ENCODE measurements around the gene MCRS1. TPM values are rescaled to one million over a fixed set of nuclear protein-coding genes. Genes with fewer than 3 reads are reported as not detected.

The MCRS1 gene
- total and polyA plus RNA-seq, 2 experiments from 2014 or later = 105 to 139 TPM

DNA sequence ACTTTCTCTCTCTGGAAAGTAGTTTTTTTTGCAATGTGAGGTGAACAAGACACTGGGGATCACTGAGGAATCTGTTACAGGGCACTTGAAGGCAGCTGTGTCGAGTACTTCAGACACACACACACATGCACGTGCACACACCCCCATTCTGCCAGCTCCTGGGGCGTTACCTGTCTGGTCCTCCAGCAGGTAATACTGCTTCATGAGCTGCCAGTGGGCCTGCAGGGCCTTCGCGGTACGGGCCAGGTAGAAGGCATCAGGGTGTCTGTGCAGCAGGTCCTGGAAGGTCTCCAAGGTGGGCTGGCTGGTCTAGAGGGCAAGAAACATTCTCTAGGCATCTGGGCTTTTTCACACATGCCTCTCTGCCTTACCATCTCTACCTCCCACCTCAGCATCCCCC lies 5.1 kb downstream of the MCRS1 start (continued):
- TF ChIP-seq ZNF114 (CRISPR knock-in tag; IDR thresholded peaks at IDR 0.05) (no peak), EZH2 (IDR thresholded peaks at IDR 0.05; ENCODE audit: low read depth, unreplicated experiment) (no peak)
- TF ChIP-seq, protein P1, sequence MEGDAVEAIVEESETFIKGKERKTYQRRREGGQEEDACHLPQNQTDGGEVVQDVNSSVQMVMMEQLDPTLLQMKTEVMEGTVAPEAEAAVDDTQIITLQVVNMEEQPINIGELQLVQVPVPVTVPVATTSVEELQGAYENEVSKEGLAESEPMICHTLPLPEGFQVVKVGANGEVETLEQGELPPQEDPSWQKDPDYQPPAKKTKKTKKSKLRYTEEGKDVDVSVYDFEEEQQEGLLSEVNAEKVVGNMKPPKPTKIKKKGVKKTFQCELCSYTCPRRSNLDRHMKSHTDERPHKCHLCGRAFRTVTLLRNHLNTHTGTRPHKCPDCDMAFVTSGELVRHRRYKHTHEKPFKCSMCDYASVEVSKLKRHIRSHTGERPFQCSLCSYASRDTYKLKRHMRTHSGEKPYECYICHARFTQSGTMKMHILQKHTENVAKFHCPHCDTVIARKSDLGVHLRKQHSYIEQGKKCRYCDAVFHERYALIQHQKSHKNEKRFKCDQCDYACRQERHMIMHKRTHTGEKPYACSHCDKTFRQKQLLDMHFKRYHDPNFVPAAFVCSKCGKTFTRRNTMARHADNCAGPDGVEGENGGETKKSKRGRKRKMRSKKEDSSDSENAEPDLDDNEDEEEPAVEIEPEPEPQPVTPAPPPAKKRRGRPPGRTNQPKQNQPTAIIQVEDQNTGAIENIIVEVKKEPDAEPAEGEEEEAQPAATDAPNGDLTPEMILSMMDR (conservative IDR thresholded peaks at IDR 0.05; ENCODE audit: low read depth in 2 of 2) = no peak

GRCh38 chr12:49562233-49562632 lies 5.7 kb downstream of the MCRS1 start:
- H3K27me3 Mint-ChIP-seq (ENCODE audit: insufficient read depth, low read depth, poor library complexity) = peaks cover 4% of the 10 kb centered on the region
- H3K9me3 Mint-ChIP-seq = no peaks in the 10 kb centered on the region
- Histone ChIP-seq H4K20me1 (replicated peaks; ENCODE audit: insufficient read depth) (no peaks in the 10 kb centered on the region), H3K79me2 (replicated peaks; ENCODE audit: insufficient read depth) (peaks cover 8% of the 10 kb centered on the region), H3K27ac (ENCODE audit: low read depth) (no peak overlapping the region), H3K9me2 (ENCODE audit: insufficient read depth) (no peaks in the 10 kb centered on the region), H3K27me3 (ENCODE audit: insufficient read depth) (no peaks in the 10 kb centered on the region), H2AFZ (no peak overlapping the region), H3K4me2 (no peak overlapping the region), H3F3A (replicated peaks; ENCODE audit: low read depth) (no peaks in the 10 kb centered on the region), H3K36me3 (ENCODE audit: insufficient read depth) (peaks cover 31% of the 10 kb centered on the region), H3K4me1 (ENCODE audit: insufficient read depth) (peaks cover 6% of the 10 kb centered on the region), H3K4me3 (no peak overlapping the region)
- ATAC-seq (no peak), DNase-seq (ENCODE audit: low spot score) (no peak)
- H3K4me3 Mint-ChIP-seq = no peak overlapping the region
- H3K36me3 Mint-ChIP-seq (ENCODE audit: low read depth) = peaks cover 69% of the 10 kb centered on the region
- no peak overlapping the region for H3K27ac Mint-ChIP-seq
- 0 out of 3 replicates have a peak, but pooled peaks cover 3% of the 10 kb centered on the region for H3K4me1 Mint-ChIP-seq
- TF ChIP-seq NANOG (IDR thresholded peaks at IDR 0.05; ENCODE audit: borderline replicate concordance) (no peak), POLR2AphosphoS5 (IDR thresholded peaks at IDR 0.05; ENCODE audit: low read depth) (no peak), ZNF331 (CRISPR knock-in tag; IDR thresholded peaks at IDR 0.05; ENCODE audit: low read depth) (no peak), EZH2 (IDR thresholded peaks at IDR 0.05; ENCODE audit: low read depth, unreplicated experiment) (no peak), ZNF114 (CRISPR knock-in tag; IDR thresholded peaks at IDR 0.05) (no peak), EZH2phosphoT487 (IDR thresholded peaks at IDR 0.05; ENCODE audit: unreplicated experiment) (no peak), CREB1 (CRISPR knock-in tag; IDR thresholded peaks at IDR 0.05; ENCODE audit: low read depth) (no peak), JUNB (IDR thresholded peaks at IDR 0.05; ENCODE audit: unreplicated experiment) (no peak), STAT1 (IDR thresholded peaks at IDR 0.05; ENCODE audit: unreplicated experiment) (no peak)
- TF ChIP-seq, protein P2, sequence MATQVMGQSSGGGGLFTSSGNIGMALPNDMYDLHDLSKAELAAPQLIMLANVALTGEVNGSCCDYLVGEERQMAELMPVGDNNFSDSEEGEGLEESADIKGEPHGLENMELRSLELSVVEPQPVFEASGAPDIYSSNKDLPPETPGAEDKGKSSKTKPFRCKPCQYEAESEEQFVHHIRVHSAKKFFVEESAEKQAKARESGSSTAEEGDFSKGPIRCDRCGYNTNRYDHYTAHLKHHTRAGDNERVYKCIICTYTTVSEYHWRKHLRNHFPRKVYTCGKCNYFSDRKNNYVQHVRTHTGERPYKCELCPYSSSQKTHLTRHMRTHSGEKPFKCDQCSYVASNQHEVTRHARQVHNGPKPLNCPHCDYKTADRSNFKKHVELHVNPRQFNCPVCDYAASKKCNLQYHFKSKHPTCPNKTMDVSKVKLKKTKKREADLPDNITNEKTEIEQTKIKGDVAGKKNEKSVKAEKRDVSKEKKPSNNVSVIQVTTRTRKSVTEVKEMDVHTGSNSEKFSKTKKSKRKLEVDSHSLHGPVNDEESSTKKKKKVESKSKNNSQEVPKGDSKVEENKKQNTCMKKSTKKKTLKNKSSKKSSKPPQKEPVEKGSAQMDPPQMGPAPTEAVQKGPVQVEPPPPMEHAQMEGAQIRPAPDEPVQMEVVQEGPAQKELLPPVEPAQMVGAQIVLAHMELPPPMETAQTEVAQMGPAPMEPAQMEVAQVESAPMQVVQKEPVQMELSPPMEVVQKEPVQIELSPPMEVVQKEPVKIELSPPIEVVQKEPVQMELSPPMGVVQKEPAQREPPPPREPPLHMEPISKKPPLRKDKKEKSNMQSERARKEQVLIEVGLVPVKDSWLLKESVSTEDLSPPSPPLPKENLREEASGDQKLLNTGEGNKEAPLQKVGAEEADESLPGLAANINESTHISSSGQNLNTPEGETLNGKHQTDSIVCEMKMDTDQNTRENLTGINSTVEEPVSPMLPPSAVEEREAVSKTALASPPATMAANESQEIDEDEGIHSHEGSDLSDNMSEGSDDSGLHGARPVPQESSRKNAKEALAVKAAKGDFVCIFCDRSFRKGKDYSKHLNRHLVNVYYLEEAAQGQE (IDR thresholded peaks at IDR 0.05; ENCODE audit: unreplicated experiment) = no peak
- TF ChIP-seq, protein P3, sequence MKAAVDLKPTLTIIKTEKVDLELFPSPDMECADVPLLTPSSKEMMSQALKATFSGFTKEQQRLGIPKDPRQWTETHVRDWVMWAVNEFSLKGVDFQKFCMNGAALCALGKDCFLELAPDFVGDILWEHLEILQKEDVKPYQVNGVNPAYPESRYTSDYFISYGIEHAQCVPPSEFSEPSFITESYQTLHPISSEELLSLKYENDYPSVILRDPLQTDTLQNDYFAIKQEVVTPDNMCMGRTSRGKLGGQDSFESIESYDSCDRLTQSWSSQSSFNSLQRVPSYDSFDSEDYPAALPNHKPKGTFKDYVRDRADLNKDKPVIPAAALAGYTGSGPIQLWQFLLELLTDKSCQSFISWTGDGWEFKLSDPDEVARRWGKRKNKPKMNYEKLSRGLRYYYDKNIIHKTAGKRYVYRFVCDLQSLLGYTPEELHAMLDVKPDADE (IDR thresholded peaks at IDR 0.05) = no peak
- TF ChIP-seq, protein P1 (conservative IDR thresholded peaks at IDR 0.05; ENCODE audit: low read depth in 2 of 2) = no peak
